ENCODE measurements around the gene LOC128125822.

LOC128125822 gene

DNA sequence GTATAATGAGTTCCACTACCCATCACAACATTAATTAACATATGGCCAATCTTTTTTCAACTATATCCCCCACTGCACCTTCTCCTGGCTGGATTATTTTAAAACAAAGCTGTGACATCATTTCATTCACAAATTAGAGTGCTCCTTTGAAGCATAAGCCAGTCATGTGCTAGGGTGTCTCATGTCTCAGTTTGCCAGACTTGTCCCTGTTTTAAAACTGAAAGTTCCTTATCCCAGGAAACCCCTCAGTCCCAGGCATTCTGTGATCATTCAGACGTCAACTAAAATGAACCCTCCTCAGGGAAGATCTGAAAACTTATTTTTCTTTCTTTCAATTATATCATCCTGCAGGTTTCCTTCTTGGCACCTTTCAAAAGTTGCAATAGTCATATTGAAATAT lies 29.3 kb upstream of the LOC128125822 start:
- H3K9me3 ChIP-seq (ENCODE audit: low read depth), result no peaks in the 10 kb centered on the region
- H3K4me3 ChIP-seq, result no peak overlapping the region
- no peak overlapping the region for H3K4me2 ChIP-seq
- H3K27me3 ChIP-seq, result no peaks in the 10 kb centered on the region
- no peaks in the 10 kb centered on the region for H3K79me2 ChIP-seq
- H3K9me2 ChIP-seq (replicated peaks; ENCODE audit: insufficient read depth), result no peaks in the 10 kb centered on the region
- no peak for DNase-seq (ENCODE audit: low spot score)
- 72% methylated on average over 1 of the region's 1 CpG for WGBS (ENCODE audit: low lambda C conversion rate, missing lambda C conversion rate)
- no peak overlapping the region for H2AFZ ChIP-seq
- TF ChIP-seq, protein P1, sequence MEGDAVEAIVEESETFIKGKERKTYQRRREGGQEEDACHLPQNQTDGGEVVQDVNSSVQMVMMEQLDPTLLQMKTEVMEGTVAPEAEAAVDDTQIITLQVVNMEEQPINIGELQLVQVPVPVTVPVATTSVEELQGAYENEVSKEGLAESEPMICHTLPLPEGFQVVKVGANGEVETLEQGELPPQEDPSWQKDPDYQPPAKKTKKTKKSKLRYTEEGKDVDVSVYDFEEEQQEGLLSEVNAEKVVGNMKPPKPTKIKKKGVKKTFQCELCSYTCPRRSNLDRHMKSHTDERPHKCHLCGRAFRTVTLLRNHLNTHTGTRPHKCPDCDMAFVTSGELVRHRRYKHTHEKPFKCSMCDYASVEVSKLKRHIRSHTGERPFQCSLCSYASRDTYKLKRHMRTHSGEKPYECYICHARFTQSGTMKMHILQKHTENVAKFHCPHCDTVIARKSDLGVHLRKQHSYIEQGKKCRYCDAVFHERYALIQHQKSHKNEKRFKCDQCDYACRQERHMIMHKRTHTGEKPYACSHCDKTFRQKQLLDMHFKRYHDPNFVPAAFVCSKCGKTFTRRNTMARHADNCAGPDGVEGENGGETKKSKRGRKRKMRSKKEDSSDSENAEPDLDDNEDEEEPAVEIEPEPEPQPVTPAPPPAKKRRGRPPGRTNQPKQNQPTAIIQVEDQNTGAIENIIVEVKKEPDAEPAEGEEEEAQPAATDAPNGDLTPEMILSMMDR (IDR thresholded peaks at IDR 0.05; ENCODE audit: poor library complexity), result no peak
- no peaks in the 10 kb centered on the region for H4K20me1 ChIP-seq (ENCODE audit: insufficient read depth, poor library complexity, severe bottlenecking)
- H3K36me3 ChIP-seq (replicated peaks; ENCODE audit: insufficient read depth, low read depth), result no peaks in the 10 kb centered on the region
- no peak overlapping the region for H3K27ac ChIP-seq
- no peaks in the 10 kb centered on the region for H3K4me1 ChIP-seq (ENCODE audit: insufficient read depth)

DNA sequence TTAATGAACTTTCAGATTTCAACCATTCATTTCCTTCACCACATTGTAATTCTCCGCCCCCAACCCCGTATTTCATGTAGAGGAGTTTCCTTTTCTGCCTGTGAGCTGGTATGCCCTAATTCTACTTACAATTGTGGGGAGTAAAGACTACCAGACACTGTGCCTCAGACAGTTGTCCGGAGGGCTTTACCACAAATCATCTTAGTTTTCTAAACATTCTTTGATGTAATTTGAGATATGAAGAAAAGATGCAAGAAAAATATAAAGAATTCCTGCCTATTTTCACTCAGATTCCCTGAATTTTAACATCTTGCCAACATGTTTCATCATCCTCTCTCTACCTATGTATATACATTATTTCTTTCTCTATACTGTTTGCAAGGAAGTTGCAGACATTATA lies 28.3 kb upstream of the LOC128125822 start:
- Histone ChIP-seq H3K36me3 (replicated peaks; ENCODE audit: insufficient read depth, low read depth) (no peaks in the 10 kb centered on the region), H3K4me2 (no peak overlapping the region), H3K27me3 (no peaks in the 10 kb centered on the region), H3K9me3 (ENCODE audit: low read depth) (no peaks in the 10 kb centered on the region), H4K20me1 (ENCODE audit: insufficient read depth, poor library complexity, severe bottlenecking) (no peaks in the 10 kb centered on the region), H2AFZ (no peak overlapping the region), H3K4me3 (no peak overlapping the region), H3K27ac (no peak overlapping the region), H3K4me1 (ENCODE audit: insufficient read depth) (no peaks in the 10 kb centered on the region), H3K9me2 (replicated peaks; ENCODE audit: insufficient read depth) (no peaks in the 10 kb centered on the region), H3K79me2 (no peaks in the 10 kb centered on the region)
- 66% methylated on average over 3 of the region's 3 CpGs for WGBS (ENCODE audit: low lambda C conversion rate, missing lambda C conversion rate)
- TF ChIP-seq EZH2 (IDR thresholded peaks at IDR 0.05; ENCODE audit: borderline replicate concordance) (no peak), EZH2phosphoT487 (IDR thresholded peaks at IDR 0.05; ENCODE audit: low read depth, severe bottlenecking, unreplicated experiment) (no peak)
- TF ChIP-seq, protein P1 (IDR thresholded peaks at IDR 0.05; ENCODE audit: poor library complexity), result no peak
- DNase-seq (ENCODE audit: low spot score), result no peak

DNA sequence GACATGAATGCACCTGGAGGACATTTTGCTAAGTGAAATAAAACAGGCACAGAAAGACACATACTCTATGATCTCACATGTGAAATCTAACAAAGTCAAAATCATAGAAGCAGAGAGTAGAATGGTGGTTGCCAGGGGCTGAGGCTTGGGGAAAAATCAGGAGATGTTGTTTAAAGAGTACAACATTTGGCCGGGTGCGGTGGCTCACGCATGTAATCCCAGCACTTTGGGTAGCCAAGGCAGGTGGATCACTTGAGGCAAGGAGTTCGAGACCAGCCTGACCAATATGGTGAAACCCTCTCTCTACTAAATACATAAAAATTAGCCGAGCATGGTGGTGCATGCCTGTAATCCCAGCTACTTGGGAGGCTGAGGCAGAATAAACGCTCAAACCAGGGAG lies 26.0 kb upstream of the LOC128125822 start:
- no peak overlapping the region for H3K27ac ChIP-seq
- no peaks in the 10 kb centered on the region for H4K20me1 ChIP-seq (ENCODE audit: insufficient read depth, poor library complexity, severe bottlenecking)
- no peaks in the 10 kb centered on the region for H3K4me1 ChIP-seq (ENCODE audit: insufficient read depth)
- H3K9me3 ChIP-seq (ENCODE audit: low read depth), result no peaks in the 10 kb centered on the region
- 95% methylated on average over 6 of the region's 6 CpGs for WGBS (ENCODE audit: low lambda C conversion rate, missing lambda C conversion rate)
- no peaks in the 10 kb centered on the region for H3K9me2 ChIP-seq (replicated peaks; ENCODE audit: insufficient read depth)
- no peaks in the 10 kb centered on the region for H3K36me3 ChIP-seq (replicated peaks; ENCODE audit: insufficient read depth, low read depth)
- no peak overlapping the region for H3K4me2 ChIP-seq
- TF ChIP-seq EZH2 (IDR thresholded peaks at IDR 0.05; ENCODE audit: borderline replicate concordance) (no peak), EZH2phosphoT487 (IDR thresholded peaks at IDR 0.05; ENCODE audit: low read depth, severe bottlenecking, unreplicated experiment) (no peak)
- TF ChIP-seq, protein P1 (IDR thresholded peaks at IDR 0.05; ENCODE audit: poor library complexity), result no peak
- no peaks in the 10 kb centered on the region for H3K79me2 ChIP-seq
- DNase-seq (ENCODE audit: low spot score), result no peak
- H3K4me3 ChIP-seq, result no peak overlapping the region
- no peak overlapping the region for H2AFZ ChIP-seq
- H3K27me3 ChIP-seq, result no peaks in the 10 kb centered on the region

DNA sequence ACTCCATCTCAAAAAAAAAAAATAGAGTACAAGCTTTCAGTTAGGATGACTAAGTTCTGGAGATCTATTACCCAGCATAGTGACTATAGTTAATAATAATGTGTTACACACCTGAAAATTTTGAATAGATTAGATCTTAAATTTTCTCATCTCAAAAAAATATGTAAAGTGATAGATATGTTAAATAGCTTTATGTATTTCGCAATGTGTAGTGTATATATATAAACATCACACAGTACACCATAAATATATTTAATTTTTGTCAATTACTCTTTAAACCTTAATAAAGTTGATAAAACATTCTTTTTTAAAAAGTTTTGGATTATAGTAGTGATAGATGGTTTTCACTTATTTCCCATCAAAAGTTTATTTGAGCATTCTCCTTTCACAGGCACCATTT lies 25.6 kb upstream of the LOC128125822 start:
- H3K27ac ChIP-seq, result no peak overlapping the region
- H3K4me3 ChIP-seq, result no peak overlapping the region
- no peaks in the 10 kb centered on the region for H3K9me3 ChIP-seq (ENCODE audit: low read depth)
- H3K27me3 ChIP-seq, result no peaks in the 10 kb centered on the region
- no peaks in the 10 kb centered on the region for H3K4me1 ChIP-seq (ENCODE audit: insufficient read depth)
- H2AFZ ChIP-seq, result no peak overlapping the region
- WGBS (ENCODE audit: low lambda C conversion rate, missing lambda C conversion rate), result 92% methylated on average over 1 of the region's 1 CpG
- TF ChIP-seq, protein P1 (IDR thresholded peaks at IDR 0.05; ENCODE audit: poor library complexity), result no peak
- TF ChIP-seq EZH2phosphoT487 (IDR thresholded peaks at IDR 0.05; ENCODE audit: low read depth, severe bottlenecking, unreplicated experiment) (no peak), EZH2 (IDR thresholded peaks at IDR 0.05; ENCODE audit: borderline replicate concordance) (no peak)
- no peaks in the 10 kb centered on the region for H4K20me1 ChIP-seq (ENCODE audit: insufficient read depth, poor library complexity, severe bottlenecking)
- DNase-seq (ENCODE audit: low spot score), result no peak
- no peaks in the 10 kb centered on the region for H3K36me3 ChIP-seq (replicated peaks; ENCODE audit: insufficient read depth, low read depth)
- no peak overlapping the region for H3K4me2 ChIP-seq
- H3K79me2 ChIP-seq, result no peaks in the 10 kb centered on the region
- no peaks in the 10 kb centered on the region for H3K9me2 ChIP-seq (replicated peaks; ENCODE audit: insufficient read depth)
